Measurements from ENCODE around the gene DNER.
A peak's percentile ranks its signal among the peaks of the same experiment; 100 is the strongest.

Gene DNER

GRCh38 chr2:229346816-229347540 is 367.4 kb downstream of the DNER start:
- DNase-seq (ENCODE audit: low read depth): no peak
- no peak for TF ChIP-seq POLR2A (IDR thresholded peaks at IDR 0.05; ENCODE audit: extremely low read depth, insufficient read length)
- TF ChIP-seq MAX (IDR thresholded peaks at IDR 0.05; ENCODE audit: low read depth, low read length): no peak
- no peak for TF ChIP-seq MYC (IDR thresholded peaks at IDR 0.05; ENCODE audit: low read depth, low read length)
- TF ChIP-seq, protein P1, sequence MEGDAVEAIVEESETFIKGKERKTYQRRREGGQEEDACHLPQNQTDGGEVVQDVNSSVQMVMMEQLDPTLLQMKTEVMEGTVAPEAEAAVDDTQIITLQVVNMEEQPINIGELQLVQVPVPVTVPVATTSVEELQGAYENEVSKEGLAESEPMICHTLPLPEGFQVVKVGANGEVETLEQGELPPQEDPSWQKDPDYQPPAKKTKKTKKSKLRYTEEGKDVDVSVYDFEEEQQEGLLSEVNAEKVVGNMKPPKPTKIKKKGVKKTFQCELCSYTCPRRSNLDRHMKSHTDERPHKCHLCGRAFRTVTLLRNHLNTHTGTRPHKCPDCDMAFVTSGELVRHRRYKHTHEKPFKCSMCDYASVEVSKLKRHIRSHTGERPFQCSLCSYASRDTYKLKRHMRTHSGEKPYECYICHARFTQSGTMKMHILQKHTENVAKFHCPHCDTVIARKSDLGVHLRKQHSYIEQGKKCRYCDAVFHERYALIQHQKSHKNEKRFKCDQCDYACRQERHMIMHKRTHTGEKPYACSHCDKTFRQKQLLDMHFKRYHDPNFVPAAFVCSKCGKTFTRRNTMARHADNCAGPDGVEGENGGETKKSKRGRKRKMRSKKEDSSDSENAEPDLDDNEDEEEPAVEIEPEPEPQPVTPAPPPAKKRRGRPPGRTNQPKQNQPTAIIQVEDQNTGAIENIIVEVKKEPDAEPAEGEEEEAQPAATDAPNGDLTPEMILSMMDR (IDR thresholded peaks at IDR 0.05; ENCODE audit: low read depth, low read length): no peak
- H3K4me3 ChIP-seq (ENCODE audit: low read depth, low read length): no peak overlapping the region

DNA sequence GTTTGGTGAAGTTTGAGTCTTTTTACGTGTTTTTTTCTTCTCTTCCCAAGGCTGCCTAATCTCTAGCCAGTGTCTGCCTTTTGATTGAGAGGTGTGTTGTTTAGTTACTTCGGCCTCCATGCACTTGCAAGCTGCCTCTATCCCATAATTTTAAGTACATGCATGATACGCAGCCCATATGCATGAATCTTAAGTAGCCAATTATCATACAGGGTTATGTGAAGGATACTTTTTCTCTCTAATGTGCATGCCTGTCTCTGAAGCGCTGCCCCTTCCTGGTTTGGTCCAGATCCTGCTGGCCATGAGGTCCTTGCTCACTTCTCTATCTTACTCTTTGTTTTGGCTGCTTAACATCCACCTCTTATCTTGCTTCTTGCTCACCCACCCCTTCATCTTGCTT is 369.4 kb downstream of the DNER start:
- no peak for DNase-seq (ENCODE audit: low read depth)
- TF ChIP-seq POLR2A (IDR thresholded peaks at IDR 0.05; ENCODE audit: extremely low read depth, insufficient read length) (no peak), MYC (IDR thresholded peaks at IDR 0.05; ENCODE audit: low read depth, low read length) (no peak), MAX (IDR thresholded peaks at IDR 0.05; ENCODE audit: low read depth, low read length) (no peak)
- TF ChIP-seq, protein P1 (IDR thresholded peaks at IDR 0.05; ENCODE audit: low read depth, low read length): no peak

DNA sequence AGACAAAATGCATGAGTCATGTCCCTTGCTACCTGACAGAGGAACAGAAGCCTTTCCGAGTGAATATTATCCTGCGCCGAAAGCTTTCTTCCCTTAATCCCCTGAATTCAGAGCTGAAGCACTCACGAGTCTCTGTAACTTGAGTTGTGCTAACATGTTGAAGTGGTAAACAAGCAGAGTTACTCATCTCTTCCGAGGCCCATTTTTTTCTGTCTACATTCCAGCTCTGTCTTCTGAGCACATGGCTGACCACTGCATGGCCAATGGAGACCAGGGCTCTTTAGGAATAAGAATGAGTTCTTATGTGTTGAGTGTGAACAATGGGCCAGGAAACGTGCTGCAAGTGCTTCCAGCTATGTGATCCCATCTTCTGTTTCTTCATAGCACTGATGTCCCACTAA is 370.2 kb downstream of the DNER start:
- H3K4me3 ChIP-seq (ENCODE audit: low read depth, low read length): no peak overlapping the region
- DNase-seq (ENCODE audit: low read depth): no peak
- TF ChIP-seq MYC (IDR thresholded peaks at IDR 0.05; ENCODE audit: low read depth, low read length) (no peak), MAX (IDR thresholded peaks at IDR 0.05; ENCODE audit: low read depth, low read length) (no peak), POLR2A (IDR thresholded peaks at IDR 0.05; ENCODE audit: extremely low read depth, insufficient read length) (no peak)
- TF ChIP-seq, protein P1 (IDR thresholded peaks at IDR 0.05; ENCODE audit: low read depth, low read length): no peak

More for the DNA sequence above, 369.4 kb downstream of the DNER start:
- no peak overlapping the region for H3K4me3 ChIP-seq (ENCODE audit: low read depth, low read length)

DNA sequence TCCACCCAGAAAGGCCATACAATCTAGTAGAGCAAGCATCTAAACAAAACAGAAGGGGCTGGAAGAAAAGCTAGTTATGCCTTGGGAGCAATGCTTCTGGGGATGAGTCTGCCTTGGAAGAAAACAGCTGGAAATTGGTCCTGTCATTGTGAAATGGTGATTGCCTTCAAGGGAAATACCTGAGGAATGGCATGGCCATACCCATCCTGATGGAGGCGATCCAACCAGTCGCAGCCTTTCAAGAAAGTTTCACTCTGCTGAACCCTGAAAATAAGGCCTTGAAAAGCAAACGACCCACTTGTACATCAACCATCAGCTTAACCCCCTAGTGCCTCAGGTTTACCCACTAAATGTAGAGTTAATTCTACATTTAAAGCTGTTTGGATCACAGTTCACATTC is 370.7 kb downstream of the DNER start:
- no peak overlapping the region for H3K4me3 ChIP-seq (ENCODE audit: low read depth, low read length)

GRCh38 chr2:229342376-229342775 is 372.0 kb downstream of the DNER start:
- TF ChIP-seq, protein P1 (IDR thresholded peaks at IDR 0.05; ENCODE audit: low read depth, low read length): peak; percentile 81
- no peak for TF ChIP-seq MAX (IDR thresholded peaks at IDR 0.05; ENCODE audit: low read depth, low read length)
- H3K4me3 ChIP-seq (ENCODE audit: low read depth, low read length): no peak overlapping the region
- peak; percentile 34 for DNase-seq (ENCODE audit: low read depth)

More for the DNA sequence above, 370.7 kb downstream of the DNER start:
- no peak for DNase-seq (ENCODE audit: low read depth)
- TF ChIP-seq, protein P1 (IDR thresholded peaks at IDR 0.05; ENCODE audit: low read depth, low read length): no peak
- no peak for TF ChIP-seq POLR2A (IDR thresholded peaks at IDR 0.05; ENCODE audit: extremely low read depth, insufficient read length)
- no peak for TF ChIP-seq MAX (IDR thresholded peaks at IDR 0.05; ENCODE audit: low read depth, low read length)
- TF ChIP-seq MYC (IDR thresholded peaks at IDR 0.05; ENCODE audit: low read depth, low read length): no peak

Measured in NB4 (cell line).